CD14-positive monocyte (primary cell): Measurements from ENCODE around the gene VPS33A. TPM values are rescaled to one million over a fixed set of nuclear protein-coding genes. Genes with fewer than 3 reads are reported as not detected.

Source experiments
- DNase-seq, 3 donors: peaks; one replicate each; pipeline ENCODE4 v3.0.0-alpha.2; 2011 to 2022
- H2AFZ ChIP-seq: 2 replicates; pipeline ENCODE4 v1.6.0; 2012; ENCODE audit warnings: mild to moderate bottlenecking, low read depth, low read length, inconsistent platforms; ENCODE audit not compliant: insufficient read depth, poor library complexity, severe bottlenecking
- H3K27ac ChIP-seq, 2 donors: 1 replicate in 1 of 2; 2 replicates in 1 of 2; pipeline ENCODE4 v1.5.1; 2012 to 2013; ENCODE audit warnings: low read length in 2 of 2, control low read depth in 1 of 2, inconsistent platforms in 1 of 2, low read depth in 1 of 2, mild to moderate bottlenecking in 1 of 2
- H3K27me3 ChIP-seq, 2 donors: one replicate each; pipeline versions ENCODE4 v1.6.0 to v1.6.1; 2011 to 2013; ENCODE audit warnings: low read length in 2 of 2; ENCODE audit not compliant: control insufficient read depth in 2 of 2, insufficient read depth in 2 of 2
- H3K36me3 ChIP-seq, 2 donors: replicated peaks in 1 of 2; 1 replicate in 1 of 2; 2 replicates in 1 of 2; pipeline versions ENCODE4 v1.5.1 to v1.6.1; 2012 to 2013; ENCODE audit warnings: low read length in 2 of 2, control low read depth in 1 of 2, inconsistent platforms in 1 of 2, mild to moderate bottlenecking in 1 of 2; ENCODE audit not compliant: insufficient read depth in 2 of 2, control insufficient read depth in 1 of 2
- H3K4me1 ChIP-seq, 2 donors: 1 replicate in 1 of 2; 2 replicates in 1 of 2; pipeline versions ENCODE4 v1.5.1 to v1.6.1; 2012 to 2013; ENCODE audit warnings: low read length in 2 of 2, control low read depth in 1 of 2, inconsistent platforms in 1 of 2, mild to moderate bottlenecking in 1 of 2, moderate library complexity in 1 of 2; ENCODE audit not compliant: insufficient read depth in 2 of 2, control insufficient read depth in 1 of 2
- H3K4me2 ChIP-seq: replicated peaks from 2 replicates; pipeline ENCODE3; 2012; ENCODE audit warnings: low read length, moderate library complexity, mild to moderate bottlenecking; ENCODE audit not compliant: poor library complexity, severe bottlenecking; ENCODE audit errors: extremely low read depth
- H3K4me3 ChIP-seq, 3 experiments: fragments of 200-600 bp in 1 of 3; sonication (generic) in 1 of 3; replicated peaks in 1 of 3; 1 replicate in 2 of 3; 2 replicates in 1 of 3; pipeline ENCODE4 v1.5.1; 2011 to 2013; ENCODE audit warnings: low read length in 3 of 3, mild to moderate bottlenecking in 3 of 3, control low read depth in 2 of 3, low read depth in 2 of 3, inconsistent platforms in 1 of 3, moderate library complexity in 1 of 3
- H3K79me2 ChIP-seq: 2 replicates; pipeline ENCODE4 v1.6.0; 2012; ENCODE audit warnings: mild to moderate bottlenecking, control low read depth, inconsistent platforms, low read length, moderate library complexity; ENCODE audit not compliant: insufficient read depth
- H3K9ac ChIP-seq: 2 replicates; pipeline ENCODE4 v1.6.0; 2017; ENCODE audit warnings: low read length, mild to moderate bottlenecking; ENCODE audit not compliant: insufficient read depth, poor library complexity, severe bottlenecking
- H3K9me3 ChIP-seq, 2 donors: replicated peaks in 1 of 2; 1 replicate in 1 of 2; 2 replicates in 1 of 2; pipeline versions ENCODE4 v1.5.1 to v1.6.1; 2012 to 2013; ENCODE audit warnings: low read length in 2 of 2, control low read depth in 1 of 2; ENCODE audit not compliant: control insufficient read depth in 1 of 2, insufficient read depth in 1 of 2
- H4K20me1 ChIP-seq: 2 replicates; pipeline ENCODE4 v1.6.0; 2012; ENCODE audit warnings: mild to moderate bottlenecking, low read length, control low read depth, moderate library complexity; ENCODE audit not compliant: insufficient read depth
- H3K27ac Mint-ChIP-seq, 7 donors: one replicate each; pipeline ENCODE4 v1.8.0; 2020; ENCODE audit warnings: mild to moderate bottlenecking in 7 of 7, mixed read lengths in 7 of 7, moderate library complexity in 6 of 7, inconsistent platforms in 2 of 7
- H3K27me3 Mint-ChIP-seq, 3 donors: one replicate each; pipeline ENCODE4 v1.8.0; 2021 to 2022; ENCODE audit warnings: low read depth in 3 of 3, mild to moderate bottlenecking in 3 of 3, mixed read lengths in 3 of 3, moderate library complexity in 3 of 3, inconsistent platforms in 1 of 3
- H3K36me3 Mint-ChIP-seq, 2 donors: one replicate each; pipeline ENCODE4 v1.8.0; 2020; ENCODE audit warnings: mixed read lengths in 2 of 2, inconsistent platforms in 1 of 2, mild to moderate bottlenecking in 1 of 2
- H3K4me1 Mint-ChIP-seq: one replicate; pipeline ENCODE4 v1.8.0; 2020; ENCODE audit warnings: mild to moderate bottlenecking, mixed read lengths
- H3K4me3 Mint-ChIP-seq, 2 donors: one replicate each; pipeline ENCODE4 v1.8.0; 2020; ENCODE audit warnings: mild to moderate bottlenecking in 2 of 2, mixed read lengths in 2 of 2, moderate library complexity in 1 of 2
- H3K9me3 Mint-ChIP-seq, 7 donors: one replicate each; pipeline ENCODE4 v1.8.0; 2020 to 2022; ENCODE audit warnings: mixed read lengths in 7 of 7, mild to moderate bottlenecking in 6 of 7, moderate library complexity in 6 of 7, inconsistent platforms in 2 of 7
- WGBS: methylation state at CpG from one replicate; pipeline ENCODE4 v1.1.5; 2013; ENCODE audit warnings: missing lambda C conversion rate; ENCODE audit not compliant: insufficient coverage; 5-methylcytosine and 5-hydroxymethylcytosine counted together
- intact Hi-C, 2 donors: fragments of 100-400 bp; cut with micrococcal nuclease; formaldehyde crosslinking; loops; one replicate each; pipeline versions ENCODE4 v1.15.0 to v1.15.1; 2023
- polyA plus RNA-seq, 3 donors: library from polyadenylated mRNA; depleted of rRNA in 1 of 3; unstranded in 2 of 3; stranded (reverse) in 1 of 3; fragments of 300-500 nt in 2 of 3; fragments of >200 nt in 1 of 3; fragmentation: Illumina TruSeq in 2 of 3; gene quantifications; 1 replicate in 2 of 3; 2 replicates in 1 of 3; pipeline ENCODE4 v1.2.3, GENCODE V29; 2012 to 2021
- TF ChIP-seq, protein P1 (sequence below): fragments of 200-600 bp; IDR thresholded peaks from one replicate; pipeline ENCODE4 v1.8.0; 2022; ENCODE audit warnings: antibody characterized with exemption, mild to moderate bottlenecking

VPS33A gene
- polyA plus RNA-seq, 3 donors = 15.3 to 33.1 (median 32.9) TPM

DNA sequence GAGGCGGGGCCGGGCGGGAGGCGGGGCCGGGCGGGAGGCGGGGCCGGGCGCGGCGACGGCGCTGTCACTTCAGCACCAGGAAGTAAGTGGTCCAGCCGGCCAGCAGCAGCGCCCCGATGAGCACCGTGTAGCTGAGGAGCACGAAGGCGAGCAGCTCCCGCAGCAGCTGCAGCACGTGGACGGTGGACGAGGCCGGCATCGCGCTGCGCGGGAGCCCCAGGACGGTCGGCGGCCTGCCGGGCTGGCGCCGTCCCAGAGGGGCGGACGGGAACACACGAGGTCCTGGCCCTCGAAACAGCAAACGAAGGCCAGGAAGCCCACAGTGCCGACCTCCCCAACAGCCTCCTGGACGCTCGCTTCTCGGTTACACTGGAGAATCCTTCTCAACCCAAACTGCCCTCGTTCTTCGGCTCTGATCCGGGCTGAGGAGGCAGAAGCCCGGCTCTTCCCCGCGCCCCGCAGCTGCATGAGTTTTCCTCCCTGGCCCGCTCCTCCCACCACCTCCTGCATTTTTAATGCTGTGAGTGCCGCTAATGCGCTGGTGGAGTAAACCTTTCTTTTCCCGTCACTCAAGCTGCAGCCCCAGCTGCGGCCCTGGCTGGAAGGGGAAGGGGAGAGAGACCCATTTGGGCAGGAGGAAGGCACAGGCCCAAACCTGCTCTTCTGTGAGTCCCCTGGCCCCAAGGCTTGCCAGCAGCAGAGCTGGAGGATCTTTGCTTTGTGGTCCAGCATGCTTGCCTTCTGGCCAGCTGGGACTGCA, 39.7 kb downstream of the VPS33A start:
- peaks cover 0 to 2% (median 0%) of the 10 kb centered on the region in 3 donors for H3K27me3 Mint-ChIP-seq
- no peak overlapping the region for H3K9ac ChIP-seq
- H3K36me3 Mint-ChIP-seq = peaks cover 49 to 64% of the 10 kb centered on the region in 2 donors
- H3K9me3 Mint-ChIP-seq = no peaks in the 10 kb centered on the region
- peak overlapping the region in 1 of 2 donors; percentile 56 for H3K27ac ChIP-seq
- peaks cover 20 to 27% of the 10 kb centered on the region in 2 donors for H3K4me1 ChIP-seq
- H3K4me2 ChIP-seq = peak overlapping the region; percentile 82
- no peaks in the 10 kb centered on the region for H3K9me3 ChIP-seq
- TF ChIP-seq, protein P1, sequence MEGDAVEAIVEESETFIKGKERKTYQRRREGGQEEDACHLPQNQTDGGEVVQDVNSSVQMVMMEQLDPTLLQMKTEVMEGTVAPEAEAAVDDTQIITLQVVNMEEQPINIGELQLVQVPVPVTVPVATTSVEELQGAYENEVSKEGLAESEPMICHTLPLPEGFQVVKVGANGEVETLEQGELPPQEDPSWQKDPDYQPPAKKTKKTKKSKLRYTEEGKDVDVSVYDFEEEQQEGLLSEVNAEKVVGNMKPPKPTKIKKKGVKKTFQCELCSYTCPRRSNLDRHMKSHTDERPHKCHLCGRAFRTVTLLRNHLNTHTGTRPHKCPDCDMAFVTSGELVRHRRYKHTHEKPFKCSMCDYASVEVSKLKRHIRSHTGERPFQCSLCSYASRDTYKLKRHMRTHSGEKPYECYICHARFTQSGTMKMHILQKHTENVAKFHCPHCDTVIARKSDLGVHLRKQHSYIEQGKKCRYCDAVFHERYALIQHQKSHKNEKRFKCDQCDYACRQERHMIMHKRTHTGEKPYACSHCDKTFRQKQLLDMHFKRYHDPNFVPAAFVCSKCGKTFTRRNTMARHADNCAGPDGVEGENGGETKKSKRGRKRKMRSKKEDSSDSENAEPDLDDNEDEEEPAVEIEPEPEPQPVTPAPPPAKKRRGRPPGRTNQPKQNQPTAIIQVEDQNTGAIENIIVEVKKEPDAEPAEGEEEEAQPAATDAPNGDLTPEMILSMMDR = no peak
- DNase-seq = no peak
- peak overlapping the region; percentile 68 for H2AFZ ChIP-seq
- intact Hi-C loops = no loop called here
- H3K4me3 ChIP-seq = peak overlapping the region; percentile 5 to 72 (median 26)
- H3K27ac Mint-ChIP-seq = peak overlapping the region in 4 of 7 donors; percentile 31 to 69 (median 54)
- H3K79me2 ChIP-seq = peaks cover 40% of the 10 kb centered on the region
- peaks cover 39 to 56% of the 10 kb centered on the region in 2 donors for H3K36me3 ChIP-seq
- peak overlapping the region; percentile 55 to 73 for H3K4me3 Mint-ChIP-seq
- WGBS = 5% methylated on average over 49 of the region's 55 CpGs
- H4K20me1 ChIP-seq = peaks cover 15% of the 10 kb centered on the region
- peaks cover 20% of the 10 kb centered on the region for H3K4me1 Mint-ChIP-seq
- no peaks in the 10 kb centered on the region for H3K27me3 ChIP-seq

DNA sequence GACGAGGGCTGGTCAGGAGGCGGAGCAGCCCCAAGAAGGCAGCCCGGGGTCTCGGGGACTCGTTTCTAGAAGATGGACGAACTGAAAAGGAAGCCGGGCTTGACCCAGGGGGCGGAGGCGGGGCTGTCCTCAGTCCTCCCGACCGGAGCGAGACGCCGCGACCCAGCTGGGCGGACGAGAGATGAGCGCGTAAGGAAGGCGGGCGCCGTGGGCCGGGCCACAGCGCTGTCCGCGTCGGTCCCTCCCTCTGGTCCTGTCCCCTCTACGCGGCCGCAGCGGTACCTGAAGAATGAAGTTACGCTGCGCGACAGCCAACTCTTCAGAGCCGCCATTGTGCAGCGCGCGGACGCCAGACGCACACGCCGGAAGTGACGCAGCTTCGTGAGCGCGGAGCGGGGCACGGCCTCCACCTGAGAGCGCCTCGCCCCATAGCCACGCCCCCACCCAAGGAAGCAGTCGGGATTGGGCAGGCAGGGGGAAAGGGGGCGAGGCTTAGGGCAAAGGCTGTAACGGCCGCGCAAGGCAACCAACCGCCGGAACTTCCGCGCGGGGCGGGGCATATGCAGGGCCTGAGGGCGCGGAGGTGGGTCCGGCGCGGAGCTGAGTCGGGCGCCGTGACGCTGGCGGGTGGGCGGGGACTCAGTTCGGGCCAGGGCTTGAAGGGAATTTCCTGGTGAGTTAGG, 40.5 kb downstream of the VPS33A start, which contains the start of gene DIABLO:
DIABLO (minus strand) TSS at position 370 of the 683 bp plus-strand sequence; CDS start at position 332, 38 bp downstream.
- intact Hi-C loops = no loop called here
- H3K4me1 Mint-ChIP-seq = peaks cover 20% of the 10 kb centered on the region

More for the DNA sequence above, 40.5 kb downstream of the VPS33A start, which contains the start of gene DIABLO:
- under 1% methylated on average over 57 of the region's 74 CpGs for WGBS
- Histone ChIP-seq H2AFZ (peak within 1 kb of the TSS; percentile 86), H3K4me3 (peak within 1 kb of the TSS; percentile 74 to 94 (median 92)), H3K4me2 (peak within 1 kb of the TSS; percentile 87), H3K9me3 (no peaks in the 10 kb centered on the region), H3K79me2 (peaks cover 46% of the 10 kb centered on the region), H3K27ac (peak within 1 kb of the TSS; percentile 94 to 97), H3K36me3 (peaks cover 39 to 56% of the 10 kb centered on the region in 2 donors), H3K4me1 (peaks cover 20 to 27% of the 10 kb centered on the region in 2 donors), H3K9ac (peak within 1 kb of the TSS; percentile 94), H3K27me3 (no peaks in the 10 kb centered on the region), H4K20me1 (peaks cover 19% of the 10 kb centered on the region)
- peak; percentile 99 to 100 (median 100) for DNase-seq
- peaks cover 0 to 2% (median 2%) of the 10 kb centered on the region in 3 donors for H3K27me3 Mint-ChIP-seq
- H3K4me3 Mint-ChIP-seq = peak within 1 kb of the TSS; percentile 91 to 93
- peak within 1 kb of the TSS; percentile 93 to 98 (median 96) for H3K27ac Mint-ChIP-seq
- peaks cover 49 to 64% of the 10 kb centered on the region in 2 donors for H3K36me3 Mint-ChIP-seq
- TF ChIP-seq, protein P1 = no peak
- no peaks in the 10 kb centered on the region for H3K9me3 Mint-ChIP-seq
